Tibial nerve (tissue), 4 donors: Measurements from ENCODE around the gene NPHP4. TPM values are rescaled to one million over a fixed set of nuclear protein-coding genes. Genes with fewer than 3 reads are reported as not detected.
"Not testable (repeated sequence)": the region's sequence is repeated elsewhere in the genome, so short reads cannot be mapped to it uniquely, and the experiment has no call there.

Experiments
- DNase-seq, 2 donors: peaks; one replicate each; pipeline ENCODE4 v3.0.0-alpha.2; 2019; ENCODE audit warnings: low spot score in 2 of 2
- H3K27ac ChIP-seq, 4 donors: fragments of 200-600 bp; sonication (generic) in 3 of 4; one replicate each; pipeline ENCODE4 v1.5.1; 2017 to 2019; ENCODE audit warnings: mild to moderate bottlenecking in 1 of 4
- H3K27me3 ChIP-seq, 2 donors: fragments of 200-600 bp; sonication (generic) in 1 of 2; one replicate each; pipeline versions ENCODE4 v1.5.1 to v1.6.0; 2017 to 2019
- H3K36me3 ChIP-seq, 3 donors: fragments of 200-600 bp; sonication (generic); one replicate each; pipeline ENCODE4 v1.5.1; 2018 to 2019
- H3K4me1 ChIP-seq, 4 donors: fragments of 200-600 bp; sonication (generic) in 3 of 4; one replicate each; pipeline ENCODE4 v1.5.1; 2017 to 2019
- H3K4me3 ChIP-seq, 4 donors: fragments of 200-600 bp; sonication (generic) in 3 of 4; one replicate each; pipeline ENCODE4 v1.5.1; 2017 to 2019; ENCODE audit warnings: mild to moderate bottlenecking in 1 of 4, moderate library complexity in 1 of 4
- H3K9me3 ChIP-seq, 4 donors: fragments of 200-600 bp; sonication (generic) in 3 of 4; one replicate each; pipeline ENCODE4 v1.5.1; 2017 to 2019
- EP300 ChIP-seq, 2 donors: sonication (generic); formaldehyde crosslinking; IDR thresholded peaks; one replicate each; pipeline ENCODE4 v1.6.1; 2017; ENCODE audit warnings: antibody characterized with exemption in 2 of 2, mild to moderate bottlenecking in 1 of 2
- POLR2A ChIP-seq, 2 donors: fragments of 450-650 bp; IDR thresholded peaks; one replicate each; pipeline ENCODE4 v1.6.1; 2017; ENCODE audit warnings: antibody characterized with exemption in 2 of 2, mild to moderate bottlenecking in 2 of 2, moderate library complexity in 2 of 2
- WGBS, 2 donors: methylation state at CpG; one replicate each; pipeline ENCODE4 v1.1.5; 2018; 5-methylcytosine and 5-hydroxymethylcytosine counted together
- total RNA-seq, 4 donors: library from RNA; depleted of rRNA; stranded (reverse); fragments of >200 nt; gene quantifications; one replicate each; pipeline ENCODE4 v1.1.0, GENCODE V29; 2016
- TF ChIP-seq, protein P1 (sequence below), 5 experiments: fragments of 200-600 bp in 3 of 5; fragments of 450-650 bp in 2 of 5; sonication (generic) in 3 of 5; IDR thresholded peaks; one replicate each; pipeline ENCODE4 v1.5.1; 2016 to 2019; ENCODE audit warnings: antibody characterized with exemption in 5 of 5, mild to moderate bottlenecking in 3 of 5, moderate library complexity in 2 of 5

The NPHP4 gene
- total RNA-seq, 4 donors from 2014 or later = 14.7 to 34.5 (median 28.0) TPM

DNA sequence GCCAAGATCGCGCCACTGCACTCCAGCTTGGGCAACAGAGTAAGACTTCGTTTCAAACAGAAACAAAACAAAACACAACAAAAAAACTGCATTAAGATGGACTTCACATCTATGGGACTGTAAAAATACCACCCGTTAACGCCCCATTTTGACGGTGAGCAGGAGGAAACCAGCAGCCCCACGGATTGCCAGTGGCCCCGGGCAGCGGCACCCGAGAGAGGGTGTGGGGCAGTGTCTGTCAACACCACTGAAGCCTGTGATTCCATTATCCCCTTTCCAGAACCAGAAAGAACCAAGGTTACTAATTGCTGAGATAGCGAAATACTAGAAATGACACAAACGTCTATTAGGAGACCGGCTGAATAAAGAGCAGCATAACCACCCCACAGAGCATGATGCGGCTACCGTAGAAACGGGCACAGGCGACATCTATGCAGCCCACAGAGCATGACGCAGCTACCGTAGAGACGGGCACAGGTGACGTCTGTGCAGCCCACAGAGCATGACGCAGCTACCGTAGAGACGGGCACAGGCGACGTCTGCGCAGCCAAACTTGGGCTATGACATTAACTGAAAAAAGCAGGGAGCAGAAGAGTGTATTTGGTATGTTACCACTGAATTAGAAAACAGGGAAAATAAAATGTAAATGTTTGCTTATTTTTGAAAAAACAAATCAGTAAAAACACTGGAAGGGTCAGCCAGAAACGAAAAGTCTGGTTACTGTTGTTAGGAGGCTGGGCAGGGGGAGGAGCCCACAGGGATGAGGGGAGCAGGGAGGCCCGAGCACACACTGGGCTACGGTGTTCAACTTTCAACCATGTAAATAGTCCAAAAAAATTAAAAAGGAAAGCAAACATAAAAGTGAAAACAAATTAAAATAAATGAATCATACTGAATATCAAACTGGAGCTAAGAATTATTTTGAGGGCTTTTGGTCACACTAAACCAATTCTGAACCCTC lies 96.5 kb downstream of the NPHP4 start:
- TF ChIP-seq EP300 (IDR thresholded peaks at IDR 0.05) = no peak
- TF ChIP-seq POLR2A (IDR thresholded peaks at IDR 0.05) = no peak
- TF ChIP-seq, protein P1, sequence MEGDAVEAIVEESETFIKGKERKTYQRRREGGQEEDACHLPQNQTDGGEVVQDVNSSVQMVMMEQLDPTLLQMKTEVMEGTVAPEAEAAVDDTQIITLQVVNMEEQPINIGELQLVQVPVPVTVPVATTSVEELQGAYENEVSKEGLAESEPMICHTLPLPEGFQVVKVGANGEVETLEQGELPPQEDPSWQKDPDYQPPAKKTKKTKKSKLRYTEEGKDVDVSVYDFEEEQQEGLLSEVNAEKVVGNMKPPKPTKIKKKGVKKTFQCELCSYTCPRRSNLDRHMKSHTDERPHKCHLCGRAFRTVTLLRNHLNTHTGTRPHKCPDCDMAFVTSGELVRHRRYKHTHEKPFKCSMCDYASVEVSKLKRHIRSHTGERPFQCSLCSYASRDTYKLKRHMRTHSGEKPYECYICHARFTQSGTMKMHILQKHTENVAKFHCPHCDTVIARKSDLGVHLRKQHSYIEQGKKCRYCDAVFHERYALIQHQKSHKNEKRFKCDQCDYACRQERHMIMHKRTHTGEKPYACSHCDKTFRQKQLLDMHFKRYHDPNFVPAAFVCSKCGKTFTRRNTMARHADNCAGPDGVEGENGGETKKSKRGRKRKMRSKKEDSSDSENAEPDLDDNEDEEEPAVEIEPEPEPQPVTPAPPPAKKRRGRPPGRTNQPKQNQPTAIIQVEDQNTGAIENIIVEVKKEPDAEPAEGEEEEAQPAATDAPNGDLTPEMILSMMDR (IDR thresholded peaks at IDR 0.05) = no peak
- WGBS, 2 donors = 88 to 90% methylated on average over 30 of the region's 30 CpGs

DNA sequence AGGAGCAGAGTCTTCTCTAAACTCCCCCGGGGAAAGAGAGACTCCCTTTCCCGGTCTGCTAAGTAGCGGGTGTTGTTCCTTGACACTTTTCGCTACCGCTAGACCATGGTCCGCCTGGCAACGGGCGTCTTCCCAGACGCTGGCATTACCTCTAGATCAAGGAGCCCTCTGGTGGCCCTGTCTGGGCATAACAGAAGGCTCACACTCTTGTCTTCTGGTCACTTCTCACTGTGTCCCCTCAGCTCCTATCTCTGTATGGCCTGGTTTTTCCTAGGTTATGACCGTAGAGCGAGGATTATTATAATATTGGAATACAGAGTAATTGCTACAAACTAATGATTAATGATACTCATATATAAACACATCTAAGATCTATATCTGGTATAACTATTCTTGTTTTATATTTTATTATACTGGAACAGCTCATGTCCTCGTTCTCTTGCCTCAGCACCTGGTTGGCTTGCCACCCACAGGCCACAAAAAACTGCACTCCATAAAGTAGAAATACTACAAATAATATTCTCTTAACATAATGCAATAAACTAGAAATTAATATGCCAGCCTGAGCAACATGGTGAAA lies 98.4 kb downstream of the NPHP4 start:
- WGBS, 2 donors = 84% methylated on average over 12 of the region's 12 CpGs
- H3K27ac ChIP-seq, H3K4me1 ChIP-seq, H3K27me3 ChIP-seq, H3K4me3 ChIP-seq, DNase-seq, H3K9me3 ChIP-seq: not testable (repeated sequence)
- H3K36me3 ChIP-seq = peaks cover 0 to 46% (median 0%) of the 10 kb centered on the region in 3 donors

More for the DNA sequence above, 96.5 kb downstream of the NPHP4 start:
- Histone ChIP-seq H3K4me3 (no peak overlapping the region), H3K9me3 (no peaks in the 10 kb centered on the region), H3K36me3 (peaks cover 0 to 37% (median 0%) of the 10 kb centered on the region in 3 donors), H3K27ac (no peak overlapping the region), H3K27me3 (no peaks in the 10 kb centered on the region), H3K4me1 (no peaks in the 10 kb centered on the region)
- DNase-seq = no peak

DNA sequence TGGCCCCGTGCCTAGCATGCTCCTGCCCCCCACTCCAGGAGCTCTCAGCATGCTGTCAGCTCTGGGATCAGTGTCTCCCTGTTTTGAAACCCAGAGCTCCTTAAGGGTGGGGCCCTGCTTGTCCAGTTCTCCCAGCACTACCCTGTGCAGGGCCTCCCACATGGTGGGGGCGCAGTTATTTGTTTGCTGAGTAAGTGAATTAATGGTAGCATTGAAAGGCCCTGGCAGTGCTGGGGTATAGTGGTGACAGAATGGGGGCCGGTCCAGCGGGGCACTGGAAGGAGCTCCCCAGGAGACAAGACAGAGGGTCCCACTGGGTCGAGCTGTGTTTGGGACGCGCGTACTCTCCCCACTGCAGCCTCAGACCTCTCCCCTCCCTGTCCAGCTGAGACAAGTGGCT lies 99.9 kb downstream of the NPHP4 start:
- no peak overlapping the region for H3K27ac ChIP-seq
- H3K36me3 ChIP-seq = peaks cover 0 to 46% (median 0%) of the 10 kb centered on the region in 3 donors
- H3K9me3 ChIP-seq = no peaks in the 10 kb centered on the region
- DNase-seq = no peak
- no peak overlapping the region for H3K4me3 ChIP-seq
- 94 to 97% methylated on average over 7 to 8 of the region's 8 CpGs for WGBS, 2 donors
- no peaks in the 10 kb centered on the region for H3K4me1 ChIP-seq
- TF ChIP-seq EP300 (IDR thresholded peaks at IDR 0.05) = no peak
- no peaks in the 10 kb centered on the region for H3K27me3 ChIP-seq

DNA sequence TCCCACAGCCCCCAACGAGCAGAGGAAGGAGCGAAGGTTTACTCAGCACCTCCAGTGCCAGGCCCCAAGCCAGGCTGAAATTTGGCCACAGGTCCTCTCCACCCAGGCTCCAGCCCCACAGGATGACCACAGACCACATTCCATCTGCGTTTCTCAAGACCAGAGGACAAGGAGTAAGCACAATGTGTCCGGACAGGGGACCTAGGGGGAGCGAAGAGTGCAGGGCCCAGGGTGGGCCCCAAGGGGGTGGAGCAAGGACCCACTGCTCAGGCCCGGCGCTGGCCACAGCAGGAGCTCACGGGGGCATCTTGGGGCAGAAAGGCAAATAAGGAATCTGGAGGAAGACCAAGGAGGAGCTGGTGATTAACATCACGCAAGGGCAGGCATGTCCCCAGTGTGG lies 100.5 kb downstream of the NPHP4 start:
- Histone ChIP-seq H3K27me3 (no peaks in the 10 kb centered on the region), H3K4me3 (no peak overlapping the region), H3K9me3 (no peaks in the 10 kb centered on the region), H3K27ac (no peak overlapping the region), H3K36me3 (peaks cover 0 to 48% (median 0%) of the 10 kb centered on the region in 3 donors), H3K4me1 (no peaks in the 10 kb centered on the region)
- WGBS, 2 donors = 80 to 87% methylated on average over 9 of the region's 9 CpGs
- DNase-seq = no peak
- TF ChIP-seq POLR2A (IDR thresholded peaks at IDR 0.05) = no peak

DNA sequence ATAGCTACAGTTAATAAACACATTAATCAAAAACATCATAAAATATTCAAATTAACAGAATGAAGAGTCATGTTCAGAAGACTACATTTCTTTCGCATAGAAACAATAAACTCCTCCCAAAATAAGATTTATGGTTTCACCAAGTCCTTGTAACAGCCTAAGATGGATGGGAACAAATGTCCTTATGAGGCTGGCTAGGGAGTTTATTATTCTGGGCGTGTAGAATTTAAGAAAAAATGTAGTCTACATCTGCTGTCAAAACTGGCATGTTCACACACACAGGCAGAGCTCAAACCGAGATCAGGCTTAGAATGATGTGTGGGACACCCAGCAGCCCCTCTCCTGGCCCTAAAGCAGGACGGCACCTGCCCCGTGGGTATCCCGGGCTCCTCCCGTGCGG lies 101.1 kb downstream of the NPHP4 start:
- Histone ChIP-seq H3K27ac (no peak overlapping the region), H3K27me3 (no peaks in the 10 kb centered on the region), H3K4me1 (no peaks in the 10 kb centered on the region), H3K9me3 (no peaks in the 10 kb centered on the region), H3K36me3 (peaks cover 0 to 52% (median 0%) of the 10 kb centered on the region in 3 donors), H3K4me3 (no peak overlapping the region)
- TF ChIP-seq, protein P1 (IDR thresholded peaks at IDR 0.05) = no peak
- no peak for TF ChIP-seq POLR2A (IDR thresholded peaks at IDR 0.05)
- no peak for TF ChIP-seq EP300 (IDR thresholded peaks at IDR 0.05)
- no peak for DNase-seq
- 80 to 87% methylated on average over 8 of the region's 8 CpGs for WGBS, 2 donors

DNA sequence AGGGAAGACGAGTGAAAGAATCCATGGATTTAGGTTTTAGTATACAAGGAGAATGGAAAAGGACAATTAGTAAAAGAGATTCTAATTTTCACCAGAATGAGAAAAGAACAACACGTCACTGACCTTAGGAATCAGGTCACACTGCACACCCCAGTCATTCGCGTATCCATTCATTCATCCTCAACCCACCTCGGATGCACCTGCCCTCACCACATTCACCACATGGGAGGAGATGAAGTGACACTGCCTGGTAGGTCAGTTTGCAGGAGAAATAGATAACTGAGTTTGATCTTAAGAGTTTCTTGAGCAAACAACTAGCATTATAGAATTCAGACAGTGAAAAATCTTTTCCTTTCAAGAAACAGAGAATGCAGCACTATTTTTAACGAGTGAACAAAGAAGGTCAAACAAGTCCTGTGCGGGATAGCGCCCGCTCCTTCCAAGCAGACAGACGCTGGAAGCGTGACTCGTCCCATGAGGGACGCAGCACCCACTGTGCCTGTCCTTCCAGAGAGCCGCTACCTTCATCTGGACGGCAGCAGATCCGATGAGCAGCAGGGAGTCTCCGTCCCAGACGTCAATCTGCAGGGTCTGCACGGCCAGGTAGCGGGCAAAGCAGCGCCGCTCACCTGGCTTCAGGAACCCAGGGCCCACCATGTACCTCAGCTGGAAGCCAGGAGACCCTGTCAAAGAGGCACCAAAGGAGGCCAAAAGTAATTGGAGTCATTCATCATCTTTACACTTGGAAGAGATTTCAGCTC lies 101.7 kb downstream of the NPHP4 start:
- 80 to 82% methylated on average over 22 of the region's 22 CpGs for WGBS, 2 donors
- Histone ChIP-seq H3K4me1 (no peaks in the 10 kb centered on the region), H3K27ac (no peak overlapping the region), H3K9me3 (no peaks in the 10 kb centered on the region), H3K27me3 (no peaks in the 10 kb centered on the region), H3K4me3 (no peak overlapping the region), H3K36me3 (peaks cover 0 to 52% (median 0%) of the 10 kb centered on the region in 3 donors)
- DNase-seq = no peak
- TF ChIP-seq, protein P1 (IDR thresholded peaks at IDR 0.05) = no peak
- TF ChIP-seq POLR2A (IDR thresholded peaks at IDR 0.05) (no peak), EP300 (IDR thresholded peaks at IDR 0.05) (no peak)
